GM19025 (cell line): ENCODE results near the gene EHBP1L1.

Experiments
- ATAC-seq: cut with Tn5 transposase; IDR thresholded peaks from one replicate; pipeline ENCODE4 v1.9.1; 2021; ENCODE audit warnings: mild to moderate bottlenecking, low read depth, moderate library complexity; ENCODE audit not compliant: unreplicated experiment

EHBP1L1 gene

DNA sequence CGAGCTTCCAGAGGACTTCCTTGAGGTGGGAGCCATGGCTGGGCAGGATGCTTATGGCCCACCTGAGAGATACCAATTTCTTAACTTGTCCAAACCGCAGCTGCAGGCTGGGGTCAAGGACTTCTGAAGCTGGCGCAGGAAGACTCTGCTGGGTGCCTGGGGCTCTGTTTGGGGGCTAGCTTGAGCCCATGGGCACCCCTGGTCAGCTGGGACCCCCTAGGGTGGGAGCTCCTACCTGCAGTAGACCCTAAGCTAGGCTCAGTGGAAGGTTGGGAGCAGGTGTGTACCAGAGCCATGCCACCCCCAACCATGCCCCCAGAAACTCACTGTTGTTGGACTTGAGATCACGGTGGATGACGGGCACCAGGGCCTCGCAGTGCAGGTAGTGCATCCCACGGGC is 36.8 kb downstream of the EHBP1L1 start:
- no peak for ATAC-seq

DNA sequence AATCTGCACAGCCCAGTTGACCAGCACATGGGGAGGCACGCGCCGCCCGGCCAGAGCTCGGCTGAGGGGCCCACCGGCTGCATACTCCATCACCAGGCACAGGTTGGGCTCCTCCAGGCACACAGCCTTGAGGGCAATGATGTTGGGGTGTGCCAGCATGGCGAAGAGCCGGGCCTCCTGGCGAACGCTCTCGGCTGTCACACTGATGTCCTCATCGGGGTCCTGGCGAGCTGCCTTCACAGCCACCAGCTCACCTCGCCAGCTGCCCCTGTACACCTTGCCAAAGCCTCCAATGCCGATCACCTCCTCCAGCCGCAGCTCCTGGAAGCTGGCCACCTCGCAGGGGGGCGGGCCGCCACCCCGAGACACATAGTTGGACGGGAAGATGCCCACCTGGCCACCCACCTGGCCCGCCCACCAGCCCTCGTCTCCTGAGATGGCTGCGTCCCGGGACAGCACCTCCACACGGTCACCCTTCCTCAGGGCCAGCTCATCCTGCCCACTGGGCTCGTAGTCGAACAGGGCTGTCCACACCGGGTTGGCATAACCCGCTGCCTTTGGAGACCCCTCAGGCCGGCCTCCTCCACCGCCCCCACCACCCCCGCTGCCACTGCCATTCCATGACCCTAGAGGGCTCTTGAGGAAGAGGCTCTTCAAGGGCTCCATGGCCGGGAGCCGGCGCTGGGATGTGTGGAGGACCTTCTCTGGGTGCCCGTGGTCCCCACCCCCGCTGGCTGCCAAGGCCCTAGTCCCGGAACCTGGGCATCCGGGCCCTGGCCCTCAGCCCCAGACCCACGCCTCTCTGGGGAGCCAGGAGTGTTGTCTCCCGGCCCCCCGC is 37.5 kb downstream of the EHBP1L1 start:
- ATAC-seq = no peak

DNA sequence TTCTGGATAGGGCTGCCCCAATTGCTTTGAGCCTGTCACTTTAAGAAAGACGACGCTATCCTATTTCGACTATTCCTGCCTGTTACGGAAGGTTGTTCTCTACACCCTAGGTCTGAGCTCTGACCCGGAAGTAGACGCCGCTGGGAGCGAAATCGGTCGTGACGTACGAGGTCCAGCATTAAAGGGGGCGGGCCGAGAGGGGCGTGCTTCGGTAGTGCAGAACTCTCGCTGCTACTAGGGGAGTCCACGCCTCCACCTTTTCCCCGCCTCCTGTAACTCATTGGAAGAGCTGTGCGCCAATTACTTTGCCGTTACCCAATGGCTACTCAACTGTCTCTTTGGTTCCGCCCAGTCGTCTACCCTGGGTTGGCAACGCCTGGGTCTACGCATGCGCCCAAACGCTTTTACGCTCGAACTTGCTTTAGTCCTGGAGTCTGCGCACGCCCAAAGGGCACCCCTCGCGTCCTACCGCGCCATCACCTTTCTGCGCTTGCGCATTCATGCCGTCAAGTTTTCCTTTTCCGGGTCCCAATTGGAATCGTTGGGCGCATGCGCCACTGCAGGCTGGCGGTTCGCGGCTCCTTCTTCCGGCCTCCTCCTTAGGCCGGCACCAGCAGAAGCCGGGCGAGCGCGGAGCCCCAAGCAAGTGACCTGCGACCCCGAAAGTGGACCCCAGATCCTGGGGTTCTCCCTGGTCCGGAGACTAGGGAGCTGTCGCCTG is 39.5 kb downstream of the EHBP1L1 start, which contains the start of gene PCNX3:
Gene PCNX3, plus strand, starts transcription at position 548 of the 721 bp plus-strand sequence. CDS start 536 bp downstream, outside the sequence.
- peak; percentile 74 for ATAC-seq

DNA sequence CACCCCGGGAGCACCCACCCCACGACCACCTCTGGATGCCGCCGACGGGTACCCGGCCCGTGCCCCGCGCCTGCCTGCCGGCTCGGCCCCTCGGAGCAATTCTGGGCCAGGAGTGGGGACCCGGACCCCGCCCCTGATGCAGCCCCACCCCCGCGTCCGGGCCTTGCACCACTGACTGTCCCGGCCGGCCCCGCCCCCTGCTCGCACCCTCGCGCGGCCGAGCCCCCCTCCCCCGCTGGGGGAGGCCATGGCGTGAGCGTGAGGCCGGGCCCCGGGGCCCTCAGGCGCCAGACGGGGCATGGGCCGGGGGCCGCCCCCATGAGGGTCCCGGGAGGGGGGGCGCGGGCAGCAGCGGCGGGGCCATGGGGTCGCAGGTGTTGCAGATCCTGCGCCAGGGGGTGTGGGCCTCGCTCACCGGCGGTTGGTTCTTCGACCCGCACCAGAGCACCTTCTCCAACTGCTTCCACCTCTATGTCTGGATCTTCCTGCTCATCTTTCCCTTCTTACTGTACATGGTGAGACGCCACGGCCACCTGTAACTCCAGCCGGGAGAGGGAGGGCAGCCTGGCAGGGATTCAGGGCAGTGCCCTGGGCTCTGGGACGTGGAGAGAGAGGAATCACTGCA is 40.2 kb downstream of the EHBP1L1 start:
- peak; percentile 0 for ATAC-seq

DNA sequence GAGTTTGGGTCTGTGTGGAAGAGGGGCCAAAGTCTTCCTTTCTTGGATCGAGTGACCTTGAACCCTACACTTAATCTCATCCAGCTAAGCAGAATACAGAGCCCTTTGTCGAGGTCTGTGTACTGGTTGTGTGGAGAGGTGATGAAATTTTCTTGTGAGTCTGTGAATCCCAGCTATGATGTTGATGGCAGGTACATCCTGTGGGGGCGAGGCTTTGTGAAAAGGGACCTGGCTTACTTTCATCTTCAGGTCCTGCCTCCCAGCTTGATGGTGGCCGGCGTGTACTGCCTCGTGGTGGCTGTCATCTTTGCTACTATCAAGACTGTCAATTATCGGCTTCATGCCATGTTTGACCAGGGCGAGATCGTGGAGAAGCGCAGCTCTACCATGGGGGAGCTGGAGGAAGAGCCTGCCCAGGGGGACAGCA is 40.7 kb downstream of the EHBP1L1 start:
- ATAC-seq = no peak

DNA sequence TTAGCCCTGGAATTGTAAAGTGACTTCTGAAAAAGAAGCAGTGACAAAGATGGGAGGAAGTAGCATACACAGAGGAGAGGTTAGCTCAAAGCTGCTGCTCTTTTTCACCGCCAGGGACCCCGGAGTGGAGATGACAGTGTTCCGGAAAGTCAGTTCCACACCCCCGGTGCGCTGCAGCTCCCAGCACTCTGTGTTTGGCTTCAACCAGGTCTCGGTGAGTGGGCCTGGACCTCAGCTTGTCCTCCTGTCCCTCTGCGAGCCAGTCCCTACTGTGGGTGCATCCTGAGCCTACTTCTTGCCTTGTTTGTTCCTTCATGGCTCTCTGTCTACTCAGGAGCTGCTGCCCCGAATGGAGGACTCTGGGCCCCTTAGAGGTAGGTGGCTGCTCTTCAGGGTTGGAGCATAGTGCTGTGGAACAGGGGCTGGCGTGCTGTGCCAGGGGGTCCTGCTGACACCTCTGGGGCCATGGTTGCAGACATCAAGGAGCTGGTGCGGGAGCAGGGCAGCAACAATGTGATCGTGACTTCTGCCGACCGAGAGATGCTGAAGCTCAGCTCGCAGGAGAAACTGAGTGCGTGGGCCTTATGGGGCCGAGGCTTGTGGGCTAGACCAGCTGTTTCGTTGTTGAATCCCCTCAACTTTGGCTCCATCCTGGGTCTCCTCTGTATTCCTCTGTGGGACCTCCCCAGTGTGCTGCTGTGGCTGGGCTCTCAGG is 41.4 kb downstream of the EHBP1L1 start:
- no peak for ATAC-seq

DNA sequence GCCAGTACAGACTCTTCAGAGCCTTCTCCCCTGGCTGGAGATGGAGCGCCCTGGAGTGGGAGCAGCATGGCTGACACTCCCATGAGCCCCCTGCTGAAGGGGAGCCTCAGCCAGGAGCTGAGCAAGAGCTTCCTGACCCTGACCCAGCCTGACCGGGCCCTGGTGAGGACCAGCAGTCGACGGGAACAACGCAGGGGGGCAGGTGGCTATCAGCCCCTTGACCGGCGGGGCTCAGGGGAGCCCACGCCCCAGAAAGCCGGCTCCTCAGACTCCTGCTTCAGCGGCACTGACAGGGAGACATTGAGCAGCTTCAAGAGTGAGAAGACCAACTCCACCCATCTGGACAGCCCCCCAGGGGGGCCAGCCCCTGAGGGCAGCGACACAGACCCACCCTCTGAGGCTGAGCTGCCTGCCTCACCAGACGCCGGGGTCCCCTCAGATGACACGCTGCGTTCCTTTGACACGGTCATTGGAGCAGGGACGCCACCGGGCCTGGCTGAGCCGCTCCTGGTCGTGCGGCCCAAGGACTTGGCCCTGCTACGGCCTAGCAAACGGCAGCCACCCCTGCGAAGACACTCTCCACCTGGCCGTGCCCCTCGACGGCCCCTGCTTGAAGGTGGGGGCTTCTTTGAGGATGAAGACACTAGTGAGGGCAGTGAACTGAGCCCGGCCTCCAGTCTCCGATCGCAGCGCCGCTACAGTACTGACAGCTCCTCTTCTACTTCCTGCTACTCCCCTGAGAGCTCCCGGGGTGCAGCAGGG is 42.3 kb downstream of the EHBP1L1 start:
- ATAC-seq = no peak

DNA sequence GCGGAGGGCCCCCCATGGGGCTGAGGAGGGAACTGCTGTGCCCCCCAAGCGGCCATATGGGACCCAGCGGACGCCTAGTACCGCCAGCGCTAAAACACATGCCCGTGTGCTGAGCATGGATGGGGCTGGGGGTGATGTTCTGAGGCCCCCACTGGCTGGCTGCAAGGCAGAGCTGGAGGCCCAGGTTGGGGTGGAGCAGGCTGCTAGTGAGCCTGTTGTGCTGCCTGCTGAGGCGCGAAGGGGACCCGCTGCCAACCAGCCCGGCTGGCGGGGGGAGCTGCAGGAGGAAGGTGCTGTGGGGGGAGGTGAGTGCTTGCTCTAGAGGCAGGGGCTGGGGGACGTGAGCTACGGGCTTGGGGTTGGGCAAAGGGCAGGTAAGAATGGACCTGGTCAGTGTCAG is 42.9 kb downstream of the EHBP1L1 start:
- no peak for ATAC-seq

DNA sequence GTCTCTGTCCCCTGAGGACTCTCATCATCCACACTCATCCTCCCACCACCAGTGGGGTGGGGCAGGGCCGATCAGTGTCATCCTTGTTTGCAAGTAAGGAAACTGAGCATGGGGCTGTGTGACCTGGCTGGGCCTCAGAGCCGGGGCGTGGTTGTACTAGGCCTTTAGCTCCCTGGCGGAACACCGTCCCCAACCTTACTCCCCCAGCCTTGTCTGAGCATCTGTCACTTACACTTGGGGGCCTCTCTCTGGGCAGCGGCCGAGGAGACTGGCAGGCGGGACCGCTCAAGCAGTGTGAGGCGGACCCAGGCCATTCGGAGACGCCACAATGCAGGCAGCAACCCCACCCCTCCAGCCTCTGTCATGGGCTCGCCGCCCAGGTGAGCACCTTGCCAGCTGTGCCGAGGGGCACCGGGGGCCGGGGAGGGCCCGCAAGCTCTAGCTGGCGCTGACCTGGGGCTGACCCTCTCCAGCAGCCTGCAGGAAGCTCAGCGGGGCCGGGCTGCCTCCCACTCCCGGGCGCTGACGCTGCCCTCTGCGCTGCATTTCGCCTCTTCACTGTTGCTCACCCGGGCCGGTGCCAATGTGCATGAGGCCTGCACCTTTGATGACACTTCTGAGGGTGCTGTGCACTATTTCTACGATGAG is 43.6 kb downstream of the EHBP1L1 start:
- ATAC-seq = no peak

DNA sequence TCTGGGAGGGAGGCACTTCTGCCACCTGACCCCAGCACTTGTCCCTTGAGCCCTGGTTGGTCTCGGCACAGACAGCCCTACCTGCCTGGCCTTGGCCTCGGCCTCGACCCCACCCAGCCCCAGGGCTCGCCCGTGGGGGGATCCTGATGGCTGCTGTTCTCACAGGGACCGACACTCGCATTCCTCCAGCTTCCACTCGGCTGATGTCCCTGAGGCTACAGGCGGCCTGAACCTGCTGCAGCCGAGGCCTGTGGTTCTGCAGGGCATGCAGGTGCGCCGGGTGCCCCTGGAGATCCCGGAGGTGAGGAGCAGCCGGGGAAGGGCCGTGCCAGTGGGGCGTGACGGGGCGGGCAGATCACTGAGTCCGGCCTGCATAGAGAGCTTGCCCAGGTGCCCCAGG is 44.8 kb downstream of the EHBP1L1 start:
- ATAC-seq = no peak

DNA sequence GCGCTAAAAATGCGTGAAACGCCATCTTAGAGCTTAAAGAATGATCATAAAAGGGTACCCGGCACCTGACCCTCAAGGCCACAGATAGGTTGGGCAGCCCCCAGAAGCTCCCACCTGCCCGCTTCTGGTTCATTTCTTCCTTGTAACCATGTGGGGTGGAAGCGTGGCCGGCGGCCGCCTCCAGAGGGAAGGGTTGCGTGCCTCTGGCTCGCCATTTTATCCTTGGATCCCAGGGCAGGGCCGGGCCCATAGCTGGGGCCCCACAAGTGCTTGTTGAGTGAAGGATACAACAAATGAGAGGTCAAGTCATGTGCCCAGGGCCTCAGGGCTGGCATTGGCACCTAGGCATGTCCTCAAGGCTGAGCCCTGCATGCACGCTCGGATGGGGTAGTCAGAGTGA is 45.6 kb downstream of the EHBP1L1 start:
- ATAC-seq = no peak

DNA sequence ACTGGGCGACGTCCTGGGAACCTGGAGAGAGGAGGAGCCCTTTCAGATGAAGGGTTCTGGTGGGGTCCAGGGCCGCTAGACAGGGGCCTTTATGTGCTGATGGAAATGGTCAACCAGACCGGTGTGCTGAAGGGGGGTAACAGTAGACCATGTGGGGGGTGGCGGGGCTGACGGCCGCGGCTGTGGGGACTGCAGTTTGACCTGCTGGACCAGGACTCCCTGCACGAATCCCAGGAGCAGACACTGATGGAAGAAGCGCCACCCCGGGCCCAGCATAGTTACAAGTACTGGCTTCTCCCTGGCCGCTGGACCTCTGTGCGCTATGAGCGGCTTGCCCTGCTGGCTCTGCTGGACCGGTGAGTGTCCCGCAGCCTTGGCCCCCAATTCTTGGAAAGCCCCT is 46.2 kb downstream of the EHBP1L1 start:
- ATAC-seq = no peak

DNA sequence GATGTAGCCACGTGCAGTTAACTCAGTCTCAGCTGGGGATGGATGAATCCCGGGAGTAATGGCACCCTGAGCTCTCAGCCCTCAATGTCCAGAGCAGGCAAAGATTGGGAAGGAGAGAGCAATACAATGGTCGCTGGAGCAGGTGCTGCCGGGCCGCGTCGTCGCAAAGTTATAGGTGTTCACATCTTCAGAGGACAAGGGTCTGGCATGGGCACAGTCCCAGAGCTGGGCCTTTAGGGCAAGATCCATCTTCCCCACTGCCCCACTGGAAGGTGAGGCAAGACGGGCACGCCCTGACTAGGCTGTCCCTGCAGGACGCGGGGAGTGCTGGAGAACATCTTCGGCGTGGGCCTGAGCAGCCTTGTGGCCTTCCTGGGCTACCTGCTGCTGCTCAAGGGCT is 47.3 kb downstream of the EHBP1L1 start:
- no peak for ATAC-seq

DNA sequence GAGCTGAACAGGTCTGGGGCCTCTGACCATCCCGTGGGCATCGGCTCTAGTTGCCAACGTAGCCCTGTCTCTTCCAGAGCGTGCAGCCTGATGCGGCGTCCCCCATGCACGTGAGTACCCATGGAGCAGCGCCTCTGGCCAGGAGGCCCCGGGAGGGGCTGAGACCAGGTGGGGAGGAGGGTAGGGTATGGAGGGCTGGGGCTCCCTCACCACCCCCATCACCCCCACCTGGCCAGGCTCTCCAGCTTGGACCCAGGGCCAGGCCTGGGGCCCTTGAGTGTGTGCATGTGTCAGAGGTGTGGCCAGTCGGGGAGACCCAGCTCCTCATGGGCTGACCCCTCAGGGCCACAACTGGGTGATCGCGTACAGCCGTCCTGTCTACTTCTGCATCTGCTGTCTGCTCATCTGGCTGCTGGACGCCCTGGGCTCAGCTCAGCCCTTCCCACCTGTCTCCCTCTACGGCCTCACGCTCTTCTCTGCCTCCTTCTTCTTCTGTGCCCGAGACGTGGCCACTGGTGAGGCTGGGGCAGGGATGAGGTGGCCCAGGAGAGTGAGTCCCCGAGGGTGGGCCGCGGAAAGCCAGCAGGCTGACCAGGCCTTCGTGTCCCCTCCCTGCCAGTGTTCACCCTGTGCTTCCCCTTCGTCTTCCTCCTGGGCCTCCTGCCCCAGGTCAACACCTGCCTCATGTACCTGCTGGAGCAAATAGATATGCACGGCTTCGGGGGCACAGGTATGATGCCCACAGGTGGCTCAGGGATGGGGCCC is 48.2 kb downstream of the EHBP1L1 start:
- no peak for ATAC-seq

DNA sequence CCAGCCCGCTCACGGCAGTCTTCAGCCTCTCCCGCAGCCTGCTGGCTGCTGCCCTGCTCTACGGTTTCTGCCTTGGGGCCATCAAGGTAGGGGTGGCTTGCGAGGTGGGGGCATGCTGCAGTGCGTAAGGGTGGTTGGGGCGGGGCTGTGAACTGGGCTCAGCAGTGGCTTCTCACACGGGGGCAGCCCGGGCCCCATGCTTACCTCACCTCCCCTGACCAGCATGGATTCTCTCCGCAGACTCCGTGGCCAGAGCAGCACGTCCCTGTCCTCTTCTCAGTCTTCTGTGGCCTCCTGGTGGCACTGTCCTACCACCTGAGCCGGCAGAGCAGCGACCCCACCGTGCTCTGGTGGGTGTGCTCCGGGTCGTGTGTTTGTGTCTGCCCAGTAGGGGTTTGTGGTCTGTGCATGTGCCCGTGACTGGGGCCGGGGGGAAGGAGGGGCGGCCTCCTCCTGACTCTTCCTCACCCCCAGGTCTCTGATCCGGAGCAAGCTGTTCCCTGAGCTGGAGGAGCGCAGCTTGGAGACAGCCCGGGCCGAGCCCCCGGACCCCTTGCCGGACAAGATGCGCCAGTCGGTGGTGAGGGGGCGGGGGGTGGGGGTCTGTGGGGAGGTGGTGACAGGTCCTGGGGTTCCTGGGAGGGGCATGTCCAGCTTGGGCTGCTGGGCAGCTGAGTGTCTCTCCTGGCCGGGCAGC is 49.2 kb downstream of the EHBP1L1 start:
- no peak for ATAC-seq

DNA sequence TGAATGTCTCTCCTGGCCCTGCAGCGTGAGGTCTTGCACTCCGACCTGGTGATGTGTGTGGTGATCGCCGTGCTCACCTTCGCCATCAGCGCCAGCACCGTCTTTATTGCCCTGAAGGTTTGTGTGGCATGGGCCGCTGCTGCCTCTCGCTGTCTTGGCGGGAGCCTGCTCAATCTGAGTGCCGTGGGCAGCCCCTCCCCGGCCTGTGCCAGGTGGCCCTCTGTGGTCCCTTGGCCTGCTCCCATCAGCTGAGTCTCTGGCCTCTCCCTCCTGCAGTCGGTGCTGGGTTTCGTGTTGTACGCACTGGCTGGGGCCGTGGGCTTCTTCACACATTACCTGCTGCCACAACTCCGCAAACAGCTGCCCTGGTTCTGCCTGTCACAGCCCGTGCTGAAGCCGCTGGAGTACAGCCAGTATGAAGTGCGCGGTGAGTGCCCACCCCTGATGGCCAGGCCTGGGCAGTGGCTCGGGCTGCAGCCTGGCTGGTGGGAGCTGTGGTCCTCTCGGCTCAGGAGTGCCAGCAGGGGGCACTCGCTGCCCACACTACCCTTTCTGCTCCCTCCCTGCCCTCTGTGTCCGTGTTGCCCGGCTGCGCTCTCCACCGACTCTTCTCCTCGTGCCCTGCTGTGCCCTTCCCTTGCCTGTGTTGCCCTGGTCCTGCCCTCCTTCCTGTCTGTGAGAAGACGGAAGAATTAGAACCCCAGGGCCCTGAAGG is 49.9 kb downstream of the EHBP1L1 start:
- ATAC-seq = no peak

DNA sequence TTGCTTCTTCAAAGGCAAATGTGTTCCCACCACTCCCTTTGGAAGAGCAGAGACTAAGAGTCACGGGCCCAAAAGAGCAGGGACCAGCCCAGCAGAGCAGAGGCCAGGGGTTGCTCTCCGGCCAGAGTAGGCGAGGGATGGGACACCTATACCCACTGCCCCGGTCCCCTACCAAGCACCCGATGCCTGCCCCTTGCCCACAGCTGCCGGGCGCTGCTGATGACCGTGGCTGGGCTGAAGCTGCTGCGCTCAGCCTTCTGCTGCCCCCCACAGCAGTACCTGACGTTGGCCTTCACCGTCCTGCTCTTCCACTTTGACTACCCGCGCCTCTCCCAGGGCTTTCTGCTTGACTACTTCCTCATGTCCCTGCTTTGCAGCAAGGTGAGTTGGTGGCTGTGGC is 51.3 kb downstream of the EHBP1L1 start:
- no peak for ATAC-seq

DNA sequence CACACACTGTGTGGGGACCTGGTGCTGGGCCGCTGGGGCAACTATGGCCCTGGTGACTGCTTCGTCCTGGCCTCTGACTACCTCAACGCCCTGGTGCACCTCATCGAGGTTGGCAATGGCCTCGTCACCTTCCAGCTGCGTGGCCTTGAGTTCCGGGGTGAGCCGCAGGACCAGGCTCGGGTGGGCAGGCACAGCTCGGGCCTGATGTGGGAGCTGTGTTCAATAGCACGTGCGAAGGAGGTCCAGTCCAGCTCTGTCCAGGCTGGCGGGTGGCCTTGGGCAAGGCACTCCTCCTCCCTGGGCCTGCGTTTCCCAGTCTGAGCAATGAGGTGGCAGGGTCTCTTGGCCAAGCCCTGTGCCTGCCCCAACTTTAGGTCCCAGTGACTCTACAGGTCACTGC is 53.7 kb downstream of the EHBP1L1 start:
- ATAC-seq = no peak
